Muscle layer of duodenum (tissue), 2 donors: Measurements from ENCODE around the gene PALLD.

Source experiments
- H3K27ac ChIP-seq: one replicate; pipeline ENCODE4 v1.7.0; 2013; ENCODE audit warnings: mild to moderate bottlenecking, low read length
- H3K27me3 ChIP-seq: one replicate; pipeline ENCODE4 v1.7.0; 2013; ENCODE audit warnings: low read depth, mild to moderate bottlenecking, control low read depth, low read length
- H3K36me3 ChIP-seq, 2 donors: one replicate each; pipeline ENCODE4 v1.7.0; 2013; ENCODE audit warnings: low read length in 2 of 2, control low read depth in 1 of 2, mild to moderate bottlenecking in 1 of 2; ENCODE audit not compliant: insufficient read depth in 2 of 2, control insufficient read depth in 1 of 2
- H3K4me1 ChIP-seq, 2 donors: one replicate each; pipeline ENCODE4 v1.7.0; 2013; ENCODE audit warnings: low read length in 2 of 2, mild to moderate bottlenecking in 2 of 2, control low read depth in 1 of 2, moderate library complexity in 1 of 2; ENCODE audit not compliant: insufficient read depth in 2 of 2, control insufficient read depth in 1 of 2
- H3K4me3 ChIP-seq, 2 donors: one replicate each; pipeline ENCODE4 v1.7.0; 2013; ENCODE audit warnings: low read length in 2 of 2, low read depth in 1 of 2, mild to moderate bottlenecking in 1 of 2
- H3K9me3 ChIP-seq, 2 donors: one replicate each; pipeline ENCODE4 v1.7.0; 2013; ENCODE audit warnings: low read length in 2 of 2, control low read depth in 1 of 2, mild to moderate bottlenecking in 1 of 2; ENCODE audit not compliant: control insufficient read depth in 1 of 2
- donor health status: healthy.

Gene PALLD

GRCh38 chr4:168614281-168615057, 117.6 kb downstream of the PALLD start:
- H3K27me3 ChIP-seq: no peaks in the 10 kb centered on the region
- H3K4me3 ChIP-seq: no peak overlapping the region
- H3K36me3 ChIP-seq: no peaks in the 10 kb centered on the region
- H3K4me1 ChIP-seq: no peaks in the 10 kb centered on the region
- no peak overlapping the region for H3K27ac ChIP-seq
- no peaks in the 10 kb centered on the region for H3K9me3 ChIP-seq

- no peak overlapping the region for H3K27ac ChIP-seq
- H3K27me3 ChIP-seq: no peaks in the 10 kb centered on the region
- H3K9me3 ChIP-seq: no peaks in the 10 kb centered on the region
- H3K4me3 ChIP-seq: no peak overlapping the region
- no peaks in the 10 kb centered on the region for H3K36me3 ChIP-seq
- H3K4me1 ChIP-seq: no peaks in the 10 kb centered on the region
Measured at GRCh38 chr4:168615294-168616065, 118.6 kb downstream of the PALLD start.

GRCh38 chr4:168618577-168619265, 121.9 kb downstream of the PALLD start:
- Histone ChIP-seq H3K4me1 (no peaks in the 10 kb centered on the region), H3K27ac (no peak overlapping the region), H3K4me3 (no peak overlapping the region), H3K27me3 (no peaks in the 10 kb centered on the region), H3K36me3 (no peaks in the 10 kb centered on the region), H3K9me3 (no peaks in the 10 kb centered on the region)

GRCh38 chr4:168619266-168619631, 122.4 kb downstream of the PALLD start:
- H3K27ac ChIP-seq: no peak overlapping the region
- no peaks in the 10 kb centered on the region for H3K9me3 ChIP-seq
- no peaks in the 10 kb centered on the region for H3K4me1 ChIP-seq
- H3K36me3 ChIP-seq: no peaks in the 10 kb centered on the region
- H3K4me3 ChIP-seq: no peak overlapping the region
- no peaks in the 10 kb centered on the region for H3K27me3 ChIP-seq

DNA sequence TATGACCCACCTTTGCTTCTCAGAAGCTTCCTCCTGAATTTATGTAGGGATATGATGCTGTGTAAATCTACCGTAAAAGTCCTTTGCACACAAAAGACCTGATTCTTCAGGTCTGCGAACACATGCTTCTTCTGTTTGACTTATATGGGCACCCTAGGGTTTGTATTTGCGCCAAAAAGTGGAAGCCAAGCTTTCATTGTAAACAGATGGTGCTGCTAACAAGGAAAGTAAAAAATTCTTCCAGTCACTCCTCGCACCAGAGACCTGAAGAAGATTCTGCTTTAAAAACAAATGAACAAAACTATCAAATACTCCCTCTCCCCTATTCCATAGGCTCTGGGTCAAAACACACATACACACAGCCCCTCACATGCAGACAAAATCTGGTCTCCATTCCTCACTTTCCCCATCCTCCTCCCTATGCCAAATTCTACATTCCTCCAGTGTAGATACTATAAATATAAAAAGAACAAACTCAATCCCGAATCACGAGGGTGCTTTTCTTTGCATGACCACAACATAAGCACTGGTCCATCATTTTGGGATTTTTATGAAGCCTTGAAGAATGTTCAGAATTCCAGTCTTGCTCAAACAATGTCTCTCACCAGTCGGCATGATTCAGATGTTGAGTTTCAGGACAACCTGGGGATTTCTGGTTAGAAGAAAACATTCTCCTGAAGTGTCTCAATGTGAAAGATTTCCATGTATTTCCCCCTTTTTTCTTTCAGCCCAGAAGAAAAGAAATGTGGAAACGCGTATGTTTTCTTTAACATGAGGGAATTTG, 125.1 kb downstream of the PALLD start:
- Histone ChIP-seq H3K27me3 (no peaks in the 10 kb centered on the region), H3K27ac (no peak overlapping the region), H3K9me3 (no peaks in the 10 kb centered on the region), H3K4me3 (no peak overlapping the region), H3K36me3 (no peaks in the 10 kb centered on the region), H3K4me1 (no peaks in the 10 kb centered on the region)

DNA sequence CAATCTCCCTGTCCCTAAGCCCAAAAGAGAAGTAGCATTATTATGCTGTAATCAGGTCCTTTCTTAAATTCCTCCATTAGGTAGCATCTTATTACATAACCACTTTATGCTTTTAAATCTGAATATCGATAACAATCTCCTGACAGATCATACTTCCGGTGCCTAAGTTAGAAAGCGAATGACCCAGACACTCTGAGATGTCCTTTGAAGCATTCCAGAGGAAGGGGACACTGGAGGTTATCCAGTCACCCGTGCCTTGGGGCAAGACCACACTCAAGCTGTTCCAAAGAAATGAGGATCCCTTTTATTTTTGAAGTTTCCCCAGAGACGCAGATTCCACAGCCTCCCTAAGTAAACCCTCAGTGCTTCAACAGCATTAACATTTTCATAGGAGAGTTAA, 125.7 kb downstream of the PALLD start:
- no peaks in the 10 kb centered on the region for H3K27me3 ChIP-seq
- H3K4me1 ChIP-seq: no peaks in the 10 kb centered on the region
- H3K4me3 ChIP-seq: no peak overlapping the region
- H3K9me3 ChIP-seq: no peaks in the 10 kb centered on the region
- H3K36me3 ChIP-seq: no peaks in the 10 kb centered on the region
- H3K27ac ChIP-seq: no peak overlapping the region

DNA sequence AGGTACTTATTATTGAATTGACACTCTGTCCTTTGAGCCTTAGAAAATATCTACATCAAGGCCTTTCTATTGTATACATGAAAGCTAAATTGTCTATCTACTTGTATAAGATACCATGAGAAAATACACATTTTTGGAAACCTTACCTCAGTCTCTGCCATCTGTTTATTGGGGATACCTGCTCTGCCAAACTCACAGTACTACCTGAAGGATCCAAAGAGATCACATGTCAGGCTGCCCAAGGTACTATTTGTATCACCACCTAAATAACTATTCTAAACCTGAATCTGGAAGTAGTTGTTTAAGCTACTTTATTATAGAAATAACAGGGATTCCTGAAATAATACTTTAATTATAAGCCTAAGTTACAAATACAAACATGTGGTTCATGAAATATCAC, 126.2 kb downstream of the PALLD start:
- no peak overlapping the region for H3K27ac ChIP-seq

DNA sequence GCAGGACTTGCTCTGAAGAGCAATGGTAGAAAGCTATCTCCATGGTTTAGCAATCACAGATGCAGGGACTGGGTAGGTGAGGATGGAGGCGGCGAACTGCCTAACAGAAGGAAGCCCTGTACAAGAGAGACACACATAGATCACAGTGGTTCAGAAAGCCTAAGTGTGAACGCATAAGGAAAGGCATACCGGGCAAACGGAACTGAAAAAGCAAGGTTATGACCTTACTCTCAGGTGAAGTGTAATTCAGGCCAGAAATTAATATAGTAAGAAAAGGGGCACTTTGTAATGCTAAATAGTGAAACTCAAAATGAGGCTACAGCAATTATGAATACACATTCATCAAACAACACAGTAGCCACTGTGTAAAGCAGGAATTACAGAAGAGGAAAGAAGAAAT, 126.6 kb downstream of the PALLD start:
- Histone ChIP-seq H3K9me3 (no peaks in the 10 kb centered on the region), H3K27ac (no peak overlapping the region), H3K4me3 (no peak overlapping the region), H3K36me3 (no peaks in the 10 kb centered on the region), H3K27me3 (no peaks in the 10 kb centered on the region), H3K4me1 (no peaks in the 10 kb centered on the region)

More for the DNA sequence above, 126.2 kb downstream of the PALLD start:
- Histone ChIP-seq H3K36me3 (no peaks in the 10 kb centered on the region), H3K27me3 (no peaks in the 10 kb centered on the region), H3K9me3 (no peaks in the 10 kb centered on the region), H3K4me1 (no peaks in the 10 kb centered on the region), H3K4me3 (no peak overlapping the region)

- Histone ChIP-seq H3K4me1 (peaks cover 9 to 12% of the 10 kb centered on the region in 2 donors), H3K27me3 (peaks cover 12% of the 10 kb centered on the region), H3K27ac (no peak overlapping the region), H3K36me3 (peaks cover 0 to 10% of the 10 kb centered on the region in 2 donors), H3K9me3 (no peaks in the 10 kb centered on the region), H3K4me3 (no peak overlapping the region)
Measured at GRCh38 chr4:168628251-168628650, 131.4 kb downstream of the PALLD start.

GRCh38 chr4:168629566-168629965, 132.7 kb downstream of the PALLD start:
- Histone ChIP-seq H3K27ac (no peak overlapping the region), H3K27me3 (peaks cover 14% of the 10 kb centered on the region), H3K9me3 (no peaks in the 10 kb centered on the region), H3K36me3 (peaks cover 0 to 10% of the 10 kb centered on the region in 2 donors), H3K4me3 (no peak overlapping the region), H3K4me1 (peaks cover 12 to 13% of the 10 kb centered on the region in 2 donors)
